ENCODE measurements around the gene FGF3. TPM values are rescaled to one million over a fixed set of nuclear protein-coding genes. Genes with fewer than 3 reads are reported as not detected.

Gene FGF3
- total RNA-seq, 1 donor from 2014 or later: not detected

DNA sequence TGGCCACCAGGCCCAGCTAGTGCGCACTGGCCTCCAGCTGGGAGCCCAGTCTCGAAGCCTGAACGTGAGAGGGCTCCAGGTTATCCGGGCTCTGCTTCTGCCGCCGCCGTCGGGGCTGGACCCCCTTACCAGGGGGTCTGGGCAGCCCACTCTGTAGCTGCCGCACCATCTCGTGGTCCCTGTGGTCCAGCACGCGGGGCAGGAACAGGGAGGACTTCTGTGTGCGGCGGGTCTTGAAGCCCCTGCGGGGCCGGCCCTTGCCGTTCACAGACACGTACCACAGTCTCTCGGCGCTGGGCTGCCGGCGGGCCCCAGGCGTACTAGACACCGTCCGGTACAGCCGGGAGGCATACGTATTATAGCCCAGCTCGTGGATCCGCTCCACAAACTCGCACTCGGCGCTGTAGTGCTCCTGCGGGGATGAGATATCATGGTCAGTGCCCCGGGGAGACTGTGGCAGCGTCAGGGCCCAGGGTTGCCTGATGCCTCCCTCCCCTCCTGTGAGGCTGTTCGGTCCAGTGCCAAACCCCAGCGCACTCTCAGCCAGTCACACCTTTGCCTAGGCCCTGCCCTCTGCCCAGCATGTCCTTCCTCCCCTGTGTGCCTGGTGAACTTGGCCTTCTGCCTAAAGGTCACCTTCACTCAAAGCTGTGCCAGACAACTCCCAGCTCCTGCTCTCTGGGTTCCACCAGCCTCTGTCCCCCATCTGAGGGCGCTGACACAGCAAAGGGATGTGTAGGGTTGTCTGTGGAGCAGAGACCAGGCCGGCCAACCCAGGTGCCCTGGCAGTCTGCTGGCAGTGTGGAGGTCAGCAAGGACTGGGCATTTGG lies 8.7 kb downstream of the FGF3 start:
- Histone ChIP-seq H3K36me3 (ENCODE audit: control insufficient read depth, insufficient read depth, low read length) (no peaks in the 10 kb centered on the region), H3K4me3 (ENCODE audit: low read depth, low read length) (no peak overlapping the region), H3K27me3 (ENCODE audit: control insufficient read depth, insufficient read depth, low read length) (peaks cover 23% of the 10 kb centered on the region)
- no peak for DNase-seq (ENCODE audit: low read depth)
- TF ChIP-seq, protein P1, sequence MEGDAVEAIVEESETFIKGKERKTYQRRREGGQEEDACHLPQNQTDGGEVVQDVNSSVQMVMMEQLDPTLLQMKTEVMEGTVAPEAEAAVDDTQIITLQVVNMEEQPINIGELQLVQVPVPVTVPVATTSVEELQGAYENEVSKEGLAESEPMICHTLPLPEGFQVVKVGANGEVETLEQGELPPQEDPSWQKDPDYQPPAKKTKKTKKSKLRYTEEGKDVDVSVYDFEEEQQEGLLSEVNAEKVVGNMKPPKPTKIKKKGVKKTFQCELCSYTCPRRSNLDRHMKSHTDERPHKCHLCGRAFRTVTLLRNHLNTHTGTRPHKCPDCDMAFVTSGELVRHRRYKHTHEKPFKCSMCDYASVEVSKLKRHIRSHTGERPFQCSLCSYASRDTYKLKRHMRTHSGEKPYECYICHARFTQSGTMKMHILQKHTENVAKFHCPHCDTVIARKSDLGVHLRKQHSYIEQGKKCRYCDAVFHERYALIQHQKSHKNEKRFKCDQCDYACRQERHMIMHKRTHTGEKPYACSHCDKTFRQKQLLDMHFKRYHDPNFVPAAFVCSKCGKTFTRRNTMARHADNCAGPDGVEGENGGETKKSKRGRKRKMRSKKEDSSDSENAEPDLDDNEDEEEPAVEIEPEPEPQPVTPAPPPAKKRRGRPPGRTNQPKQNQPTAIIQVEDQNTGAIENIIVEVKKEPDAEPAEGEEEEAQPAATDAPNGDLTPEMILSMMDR (IDR thresholded peaks at IDR 0.05; ENCODE audit: insufficient read depth, low read length, poor library complexity, severe bottlenecking): no peak

DNA sequence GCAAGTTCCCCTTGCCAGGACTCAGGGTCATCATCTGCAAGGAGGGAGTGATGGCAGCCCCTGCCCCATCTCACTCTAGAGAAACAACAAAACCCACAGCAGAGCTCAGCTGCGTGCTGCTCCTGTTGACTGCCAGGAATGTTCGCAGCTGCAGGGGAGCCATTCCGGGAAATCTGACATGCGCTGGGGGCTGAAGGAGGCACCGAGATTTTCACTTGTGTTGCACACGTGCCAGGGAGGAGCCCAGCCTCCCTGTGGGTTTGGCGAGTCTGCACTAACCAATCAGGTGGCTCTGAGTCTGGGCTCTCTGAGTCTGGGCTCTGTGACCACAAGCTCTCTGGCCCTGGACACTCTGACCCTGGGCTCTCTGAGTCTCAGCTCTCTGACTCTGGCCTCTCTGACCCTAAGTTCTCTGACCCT lies 10.5 kb downstream of the FGF3 start:
- Histone ChIP-seq H3K27me3 (ENCODE audit: control insufficient read depth, insufficient read depth, low read length) (peaks cover 24% of the 10 kb centered on the region), H3K36me3 (ENCODE audit: control insufficient read depth, insufficient read depth, low read length) (no peaks in the 10 kb centered on the region), H3K4me3 (ENCODE audit: low read depth, low read length) (no peak overlapping the region)
- TF ChIP-seq, protein P1 (IDR thresholded peaks at IDR 0.05; ENCODE audit: insufficient read depth, low read length, poor library complexity, severe bottlenecking): no peak
- DNase-seq (ENCODE audit: low read depth): no peak

DNA sequence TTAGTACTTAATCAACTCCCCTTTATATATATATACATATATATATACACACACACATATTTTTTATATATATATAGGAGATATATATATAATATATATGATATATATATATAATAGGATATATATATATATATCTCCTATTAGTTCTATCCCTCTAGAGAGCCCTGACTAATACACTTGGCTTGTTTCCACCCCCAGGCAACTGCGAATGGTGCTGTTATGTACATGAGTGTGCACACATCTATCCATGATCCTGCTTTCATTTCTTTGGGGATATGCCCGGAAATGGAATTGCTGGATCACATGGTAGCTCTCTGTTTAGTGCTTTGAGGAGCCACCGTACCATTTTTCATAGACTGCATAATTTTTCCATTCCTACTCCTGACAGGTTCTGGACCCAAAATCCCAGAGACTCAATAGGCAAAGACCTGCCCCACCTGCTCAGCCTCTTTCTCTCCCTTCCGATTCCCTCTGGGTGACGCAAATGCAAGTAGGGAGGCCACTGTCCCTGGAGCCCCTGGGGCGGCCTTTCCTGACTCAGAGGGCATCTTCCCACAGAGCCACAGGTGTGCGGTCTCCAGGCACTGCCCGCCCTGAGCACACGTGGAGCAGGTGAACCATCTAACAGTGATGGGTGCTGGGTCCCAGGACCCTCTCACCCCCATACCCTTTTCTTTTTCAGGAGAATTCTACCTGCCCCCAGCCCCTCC lies 12.0 kb downstream of the FGF3 start:
- peaks cover 24% of the 10 kb centered on the region for H3K27me3 ChIP-seq (ENCODE audit: control insufficient read depth, insufficient read depth, low read length)
- H3K36me3 ChIP-seq (ENCODE audit: control insufficient read depth, insufficient read depth, low read length): no peaks in the 10 kb centered on the region
- H3K4me3 ChIP-seq (ENCODE audit: low read depth, low read length): no peak overlapping the region
- no peak for DNase-seq (ENCODE audit: low read depth)
- TF ChIP-seq, protein P1 (IDR thresholded peaks at IDR 0.05; ENCODE audit: insufficient read depth, low read length, poor library complexity, severe bottlenecking): no peak

DNA sequence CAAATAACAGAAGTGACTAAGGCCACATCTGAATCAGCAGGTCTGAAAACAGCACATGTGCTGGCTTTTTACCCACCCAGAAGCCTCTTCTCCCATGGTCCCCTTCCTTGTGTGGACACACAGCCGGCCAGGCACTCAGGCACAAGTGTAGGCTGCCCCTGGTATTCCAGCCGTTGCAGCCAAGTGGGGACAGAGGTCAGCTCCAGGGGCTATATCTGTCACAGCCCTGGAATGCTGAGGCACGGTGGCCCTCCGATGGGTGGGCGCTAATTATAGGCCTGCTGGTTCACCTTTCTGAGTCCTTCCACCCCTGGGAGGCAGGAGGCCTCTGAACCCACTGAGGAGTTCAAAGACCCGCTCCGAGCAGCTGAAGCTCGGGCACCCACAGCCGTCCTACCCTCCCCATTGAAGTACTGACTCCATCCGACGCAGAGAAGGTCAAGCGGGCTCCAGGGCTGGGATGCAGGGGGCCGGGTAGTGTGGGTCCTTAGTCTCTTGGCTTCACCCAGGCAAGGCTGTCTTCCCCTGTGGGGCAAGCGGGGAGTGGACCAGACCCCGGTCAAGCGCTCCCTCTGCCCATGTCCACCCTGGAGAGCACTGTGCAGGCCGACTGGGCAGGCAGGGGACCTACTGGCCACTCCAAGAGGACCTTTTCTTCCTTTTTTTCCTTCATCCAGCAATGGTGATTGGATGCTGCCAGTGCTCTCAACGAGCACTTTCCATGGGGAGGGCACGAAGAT lies 14.3 kb downstream of the FGF3 start:
- Histone ChIP-seq H3K27me3 (ENCODE audit: control insufficient read depth, insufficient read depth, low read length) (peaks cover 24% of the 10 kb centered on the region), H3K36me3 (ENCODE audit: control insufficient read depth, insufficient read depth, low read length) (no peaks in the 10 kb centered on the region), H3K4me3 (ENCODE audit: low read depth, low read length) (no peak overlapping the region)
- TF ChIP-seq, protein P1 (IDR thresholded peaks at IDR 0.05; ENCODE audit: insufficient read depth, low read length, poor library complexity, severe bottlenecking): no peak
- DNase-seq (ENCODE audit: low read depth): no peak

DNA sequence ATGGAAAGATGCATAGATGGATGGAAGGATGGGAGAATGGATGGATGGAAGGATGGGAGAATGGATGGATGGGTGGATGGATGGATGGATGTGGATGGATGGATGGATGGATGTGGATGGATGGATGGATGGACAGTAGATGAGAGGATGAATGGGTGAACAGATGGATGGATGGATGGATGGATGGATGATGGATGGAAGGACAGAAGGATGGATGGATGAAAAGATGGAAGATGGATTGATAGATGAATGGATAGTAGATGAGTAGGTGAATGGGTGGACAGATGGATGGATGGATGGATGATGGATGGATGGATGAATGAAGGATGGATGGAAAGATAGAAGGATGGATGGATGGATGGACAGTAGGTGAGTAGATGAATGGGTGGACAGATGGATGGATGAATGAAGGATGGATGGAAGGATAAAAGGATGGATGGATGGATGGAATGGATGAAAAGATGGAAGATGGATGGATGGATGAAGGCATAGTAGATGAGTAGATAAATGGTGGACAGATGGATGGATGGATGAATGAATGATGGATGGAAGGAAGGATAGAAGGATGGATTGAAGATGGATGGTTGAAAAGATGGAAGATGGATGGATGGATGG lies 15.5 kb downstream of the FGF3 start:
- TF ChIP-seq, protein P1 (IDR thresholded peaks at IDR 0.05; ENCODE audit: insufficient read depth, low read length, poor library complexity, severe bottlenecking): no peak
- Histone ChIP-seq H3K36me3 (ENCODE audit: control insufficient read depth, insufficient read depth, low read length) (no peaks in the 10 kb centered on the region), H3K4me3 (ENCODE audit: low read depth, low read length) (no peak overlapping the region), H3K27me3 (ENCODE audit: control insufficient read depth, insufficient read depth, low read length) (peaks cover 17% of the 10 kb centered on the region)
- DNase-seq (ENCODE audit: low read depth): no peak

All from kidney epithelial cell (primary cell).